H9 (cell line): ENCODE measurements around the gene CLEC2L. TPM values are rescaled to one million over a fixed set of nuclear protein-coding genes. Genes with fewer than 3 reads are reported as not detected.

Experiments used
- DNase-seq: peaks from one replicate; pipeline ENCODE4 v3.0.0-alpha.2; 2017
- H2AFZ ChIP-seq: one replicate; pipeline ENCODE4 v1.6.1; 2013; ENCODE audit warnings: mild to moderate bottlenecking, low read length, control low read depth, moderate library complexity
- H2AK5ac ChIP-seq: 2 replicates; pipeline ENCODE4 v1.6.1; 2013; ENCODE audit warnings: low read length, control low read depth, mixed read lengths; ENCODE audit not compliant: insufficient read length
- H2BK120ac ChIP-seq: one replicate; pipeline ENCODE4 v1.6.1; 2013; ENCODE audit warnings: low read depth, mild to moderate bottlenecking, low read length, control low read depth, inconsistent platforms; ENCODE audit not compliant: poor library complexity, severe bottlenecking
- H2BK12ac ChIP-seq: 2 replicates; pipeline ENCODE4 v1.6.1; 2013; ENCODE audit warnings: low read length, control low read depth, mixed read lengths, low read depth; ENCODE audit not compliant: insufficient read length
- H2BK15ac ChIP-seq: 2 replicates; pipeline ENCODE4 v1.6.1; 2013; ENCODE audit warnings: low read depth, low read length, control low read depth
- H2BK20ac ChIP-seq: one replicate; pipeline ENCODE4 v1.6.1; 2013; ENCODE audit warnings: low read depth, mild to moderate bottlenecking, low read length, control low read depth, inconsistent platforms; ENCODE audit not compliant: poor library complexity, severe bottlenecking
- H2BK5ac ChIP-seq: 2 replicates; pipeline ENCODE4 v1.6.1; 2013; ENCODE audit warnings: low read length, control low read depth, mixed read lengths; ENCODE audit not compliant: insufficient read length
- H3K14ac ChIP-seq: 2 replicates; pipeline ENCODE4 v1.6.1; 2013; ENCODE audit warnings: low read length, control low read depth; ENCODE audit not compliant: insufficient read depth
- H3K18ac ChIP-seq: 2 replicates; pipeline ENCODE4 v1.6.1; 2013; ENCODE audit warnings: low read depth, mild to moderate bottlenecking, mixed read lengths, low read length, control low read depth; ENCODE audit not compliant: insufficient read length
- H3K23ac ChIP-seq: 2 replicates; pipeline ENCODE4 v1.6.1; 2013; ENCODE audit warnings: low read length, control low read depth, mixed read lengths, low read depth; ENCODE audit not compliant: insufficient read length
- H3K23me2 ChIP-seq: 2 replicates; pipeline ENCODE4 v1.6.1; 2013; ENCODE audit warnings: low read depth, mild to moderate bottlenecking, mixed read lengths, low read length, control low read depth; ENCODE audit not compliant: insufficient read length, poor library complexity, severe bottlenecking
- H3K27ac ChIP-seq: 2 replicates; pipeline ENCODE4 v1.5.1; 2013; ENCODE audit warnings: low read length, control low read depth, mixed read lengths, low read depth; ENCODE audit not compliant: insufficient read length
- H3K27me3 ChIP-seq: 2 replicates; pipeline ENCODE4 v1.6.1; 2013; ENCODE audit warnings: low read length, control low read depth, inconsistent platforms; ENCODE audit not compliant: insufficient read depth
- H3K4ac ChIP-seq: 2 replicates; pipeline ENCODE4 v1.6.1; 2013; ENCODE audit warnings: low read depth, mild to moderate bottlenecking, control low read depth, inconsistent platforms, low read length, moderate library complexity
- H3K4me1 ChIP-seq: 2 replicates; pipeline ENCODE4 v1.6.1; 2013; ENCODE audit warnings: low read length, control low read depth, inconsistent platforms; ENCODE audit not compliant: insufficient read depth
- H3K4me2 ChIP-seq: 2 replicates; pipeline ENCODE4 v1.6.1; 2013; ENCODE audit warnings: low read length, control low read depth, mixed read lengths; ENCODE audit not compliant: insufficient read length, insufficient read depth
- H3K56ac ChIP-seq: 2 replicates; pipeline ENCODE4 v1.6.1; 2013; ENCODE audit warnings: low read depth, mild to moderate bottlenecking, mixed read lengths, low read length, control low read depth; ENCODE audit not compliant: insufficient read length
- H3K79me1 ChIP-seq: 2 replicates; pipeline ENCODE4 v1.6.1; 2013; ENCODE audit warnings: low read depth, mild to moderate bottlenecking, moderate library complexity, low read length, control low read depth, inconsistent platforms; ENCODE audit not compliant: insufficient read depth, poor library complexity, severe bottlenecking
- H3K79me2 ChIP-seq: 2 replicates; pipeline ENCODE4 v1.6.1; 2013; ENCODE audit warnings: low read length, control low read depth, inconsistent platforms; ENCODE audit not compliant: insufficient read depth
- H3K9ac ChIP-seq: 2 replicates; pipeline ENCODE4 v1.6.1; 2013; ENCODE audit warnings: low read length, control low read depth, mixed read lengths; ENCODE audit not compliant: insufficient read length; ENCODE audit errors: extremely low read depth
- H3K9me3 ChIP-seq: one replicate; pipeline ENCODE4 v1.6.1; 2013; ENCODE audit warnings: low read depth, low read length, inconsistent platforms; ENCODE audit not compliant: control insufficient read depth
- H3T11ph ChIP-seq: one replicate; pipeline ENCODE4 v1.6.1; 2013; ENCODE audit warnings: mild to moderate bottlenecking, low read length, control low read depth, inconsistent platforms
- H4K20me1 ChIP-seq: one replicate; pipeline ENCODE4 v1.6.1; 2013; ENCODE audit not compliant: control insufficient read depth, insufficient read length, insufficient read depth
- H4K5ac ChIP-seq: 2 replicates; pipeline ENCODE4 v1.6.1; 2013; ENCODE audit warnings: low read depth, mild to moderate bottlenecking, mixed read lengths, low read length, control low read depth; ENCODE audit not compliant: insufficient read length
- H4K8ac ChIP-seq: replicated peaks from 2 replicates; pipeline ENCODE4 v1.6.1; 2013; ENCODE audit warnings: low read length, control low read depth, mixed read lengths, low read depth; ENCODE audit not compliant: insufficient read length
- H4K91ac ChIP-seq: 2 replicates; pipeline ENCODE4 v1.6.1; 2013; ENCODE audit warnings: low read depth, mild to moderate bottlenecking, moderate library complexity, mixed read lengths, low read length, control low read depth; ENCODE audit not compliant: insufficient read length
- H3K27ac Mint-ChIP-seq, 3 experiments: 2 replicates in 2 of 3; 3 replicates in 1 of 3; pipeline ENCODE4 v1.8.0; 2020 to 2021; ENCODE audit warnings: mixed read lengths in 3 of 3, mild to moderate bottlenecking in 1 of 3, moderate library complexity in 1 of 3
- H3K27me3 Mint-ChIP-seq: 2 replicates; pipeline ENCODE4 v1.8.0; 2021; ENCODE audit warnings: low read depth, mild to moderate bottlenecking, moderate library complexity, mixed read lengths
- H3K36me3 Mint-ChIP-seq, 3 experiments: 2 replicates in 2 of 3; 3 replicates in 1 of 3; pipeline ENCODE4 v1.8.0; 2020 to 2021; ENCODE audit warnings: low read depth in 3 of 3, mixed read lengths in 3 of 3; ENCODE audit not compliant: insufficient read depth in 1 of 3
- H3K4me1 Mint-ChIP-seq, 2 experiments: 2 replicates each; pipeline ENCODE4 v1.8.0; 2020; ENCODE audit warnings: mixed read lengths in 2 of 2
- H3K4me3 Mint-ChIP-seq, 2 experiments: 2 replicates in 1 of 2; 3 replicates in 1 of 2; pipeline ENCODE4 v1.8.0; 2020 to 2021; ENCODE audit warnings: mild to moderate bottlenecking in 2 of 2, mixed read lengths in 2 of 2, moderate library complexity in 1 of 2
- H3K9me3 Mint-ChIP-seq, 2 experiments: 2 replicates in 1 of 2; 3 replicates in 1 of 2; pipeline ENCODE4 v1.8.0; 2020; ENCODE audit warnings: mild to moderate bottlenecking in 2 of 2, mixed read lengths in 2 of 2, moderate library complexity in 1 of 2
- WGBS: extraction: QIAGEN DNeasy Blood & Tissue Kit; methylation state at CpG from one replicate; pipeline ENCODE4 v1.1.7; 2013; ENCODE audit warnings: missing lambda C conversion rate, low lambda C conversion rate, mixed read lengths; ENCODE audit not compliant: insufficient read length; ENCODE audit errors: extremely low coverage; 5-methylcytosine and 5-hydroxymethylcytosine counted together
- total RNA-seq: library from RNA; stranded (reverse); gene quantifications from 2 replicates; pipeline ENCODE4 v1.2.1, GENCODE V29; 2021
- TF ChIP-seq, protein P1 (sequence below): fragments of 200-600 bp; sonication (generic); conservative IDR thresholded peaks from 3 replicates; pipeline ENCODE4 v1.8.0; 2021; ENCODE audit warnings: antibody characterized with exemption, mild to moderate bottlenecking

The CLEC2L gene
- total RNA-seq, 1 experiment from 2014 or later = 0.74 TPM

DNA sequence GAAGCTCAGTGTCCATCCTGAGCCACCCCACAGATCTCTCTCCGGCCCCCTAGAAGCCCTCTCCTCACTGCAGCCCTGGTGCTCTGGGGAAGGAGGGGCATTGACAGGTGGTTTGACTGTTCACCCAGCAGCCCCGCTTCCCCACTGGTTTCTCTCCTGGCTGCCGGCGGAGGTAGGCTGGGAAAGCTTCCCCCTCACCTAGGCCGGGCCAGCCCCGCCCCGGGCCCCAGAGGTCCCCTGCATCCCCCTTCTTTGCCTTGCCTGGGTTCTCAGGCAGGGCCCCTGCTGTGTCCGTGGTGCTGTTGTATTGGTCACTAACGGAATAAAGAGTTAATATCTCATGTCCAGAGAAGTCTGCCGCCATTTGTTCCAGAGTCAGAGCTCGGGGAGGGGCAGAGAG is 21.2 kb downstream of the CLEC2L start:
- Histone ChIP-seq H3K23ac (no peak overlapping the region), H3K4ac (no peak overlapping the region), H2BK12ac (no peak overlapping the region), H2BK5ac (no peak overlapping the region), H2AFZ (no peak overlapping the region), H3T11ph (no peak overlapping the region), H2AK5ac (no peak overlapping the region), H3K79me2 (no peaks in the 10 kb centered on the region), H3K9ac (no peak overlapping the region), H3K4me1 (peaks cover 4% of the 10 kb centered on the region; the same call in 1 of the 2 replicates), H4K91ac (no peak overlapping the region), H3K27ac (no peak overlapping the region), H3K56ac (no peak overlapping the region), H3K14ac (no peak overlapping the region; the same call in 1 of the 2 replicates), H3K9me3 (no peaks in the 10 kb centered on the region), H3K79me1 (no peaks in the 10 kb centered on the region), H3K27me3 (no peaks in the 10 kb centered on the region), H2BK120ac (no peak overlapping the region), H4K5ac (no peak overlapping the region), H3K18ac (no peak overlapping the region), H4K20me1 (no peaks in the 10 kb centered on the region), H4K8ac (no peak overlapping the region), H2BK20ac (no peak overlapping the region), H3K4me2 (no peak overlapping the region), H2BK15ac (no peak overlapping the region), H3K23me2 (no peaks in the 10 kb centered on the region)
- no CpG with 5 or more reads among the region's 11 CpGs for WGBS
- H3K27ac Mint-ChIP-seq = peak overlapping the region in 1 of 3 experiments; percentile 22; a peak in 1 of 7 replicates
- no peaks in the 10 kb centered on the region for H3K9me3 Mint-ChIP-seq
- H3K4me1 Mint-ChIP-seq = peaks cover 20 to 29% of the 10 kb centered on the region in 2 experiments
- no peak for DNase-seq
- H3K27me3 Mint-ChIP-seq = peaks cover 12% of the 10 kb centered on the region
- H3K4me3 Mint-ChIP-seq = no peak overlapping the region; a peak in 1 of 5 replicates
- no peaks in the 10 kb centered on the region; a peak in 1 of 7 replicates for H3K36me3 Mint-ChIP-seq
- TF ChIP-seq, protein P1, sequence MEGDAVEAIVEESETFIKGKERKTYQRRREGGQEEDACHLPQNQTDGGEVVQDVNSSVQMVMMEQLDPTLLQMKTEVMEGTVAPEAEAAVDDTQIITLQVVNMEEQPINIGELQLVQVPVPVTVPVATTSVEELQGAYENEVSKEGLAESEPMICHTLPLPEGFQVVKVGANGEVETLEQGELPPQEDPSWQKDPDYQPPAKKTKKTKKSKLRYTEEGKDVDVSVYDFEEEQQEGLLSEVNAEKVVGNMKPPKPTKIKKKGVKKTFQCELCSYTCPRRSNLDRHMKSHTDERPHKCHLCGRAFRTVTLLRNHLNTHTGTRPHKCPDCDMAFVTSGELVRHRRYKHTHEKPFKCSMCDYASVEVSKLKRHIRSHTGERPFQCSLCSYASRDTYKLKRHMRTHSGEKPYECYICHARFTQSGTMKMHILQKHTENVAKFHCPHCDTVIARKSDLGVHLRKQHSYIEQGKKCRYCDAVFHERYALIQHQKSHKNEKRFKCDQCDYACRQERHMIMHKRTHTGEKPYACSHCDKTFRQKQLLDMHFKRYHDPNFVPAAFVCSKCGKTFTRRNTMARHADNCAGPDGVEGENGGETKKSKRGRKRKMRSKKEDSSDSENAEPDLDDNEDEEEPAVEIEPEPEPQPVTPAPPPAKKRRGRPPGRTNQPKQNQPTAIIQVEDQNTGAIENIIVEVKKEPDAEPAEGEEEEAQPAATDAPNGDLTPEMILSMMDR = no peak
